Common myeloid progenitor, CD34-positive (primary cell): ENCODE data around the gene PIRT.

Source experiments
- CTCF ChIA-PET: fragments of 350-600 bp; sonication (Branson Sonifier 250); formaldehyde crosslinking; loops from one replicate; lab custom pipeline; 2021; ENCODE audit warnings: antibody characterized with exemption; lab: Charles Lee
- POLR2A ChIA-PET: fragments of 350-600 bp; sonication (Branson Sonifier 250); formaldehyde crosslinking; loops from one replicate; lab custom pipeline; 2021; ENCODE audit warnings: antibody characterized with exemption; lab: Charles Lee
- DNase-seq, 3 donors: peaks; one replicate each; pipeline versions ENCODE4 v3.0.0 to v3.0.0-alpha.2; 2013
- H3K27ac ChIP-seq, 2 experiments: 1 replicate in 1 of 2; 2 replicates in 1 of 2; pipeline ENCODE4 v1.7.0; 2013; ENCODE audit warnings: inconsistent platforms in 2 of 2, low read length in 2 of 2, mild to moderate bottlenecking in 2 of 2, low read depth in 1 of 2, moderate library complexity in 1 of 2; ENCODE audit not compliant: severe bottlenecking in 2 of 2, insufficient read depth in 1 of 2, poor library complexity in 1 of 2
- H3K27me3 ChIP-seq, 5 experiments: replicated peaks in 2 of 5; 1 replicate in 3 of 5; 2 replicates in 2 of 5; pipeline versions ENCODE4 v1.6.1 to v1.7.0; 2013; ENCODE audit warnings: low read length in 4 of 5, mild to moderate bottlenecking in 2 of 5, moderate library complexity in 2 of 5, inconsistent platforms in 1 of 5; ENCODE audit not compliant: insufficient read depth in 5 of 5, control insufficient read depth in 4 of 5
- H3K36me3 ChIP-seq, 4 experiments: 1 replicate in 2 of 4; 2 replicates in 2 of 4; pipeline versions ENCODE4 v1.6.1 to v1.7.0; 2013; ENCODE audit warnings: low read length in 3 of 4, control low read depth in 1 of 4, mild to moderate bottlenecking in 1 of 4; ENCODE audit not compliant: control insufficient read depth in 4 of 4, insufficient read depth in 4 of 4
- H3K4me1 ChIP-seq, 4 experiments: 1 replicate in 3 of 4; 2 replicates in 1 of 4; pipeline versions ENCODE4 v1.6.1 to v1.7.1; 2013; ENCODE audit warnings: low read length in 3 of 4, mild to moderate bottlenecking in 3 of 4, control low read depth in 1 of 4, inconsistent platforms in 1 of 4, moderate library complexity in 1 of 4; ENCODE audit not compliant: control insufficient read depth in 4 of 4, insufficient read depth in 4 of 4; ENCODE audit errors: control extremely low read depth in 1 of 4
- H3K4me3 ChIP-seq, 7 experiments: 1 replicate in 4 of 7; 2 replicates in 3 of 7; pipeline versions ENCODE4 v1.5.1 to v1.7.0; 2013; ENCODE audit warnings: mild to moderate bottlenecking in 7 of 7, low read length in 6 of 7, moderate library complexity in 6 of 7, inconsistent platforms in 2 of 7, low read depth in 2 of 7, control low read depth in 1 of 7; ENCODE audit not compliant: insufficient read depth in 4 of 7, control insufficient read depth in 1 of 7; ENCODE audit errors: extremely low read depth in 1 of 7
- H3K9me3 ChIP-seq, 5 experiments: 1 replicate in 4 of 5; 2 replicates in 1 of 5; pipeline versions ENCODE4 v1.6.1 to v1.7.1; 2013; ENCODE audit warnings: low read length in 4 of 5, mild to moderate bottlenecking in 2 of 5, inconsistent platforms in 1 of 5, low read depth in 1 of 5, moderate library complexity in 1 of 5; ENCODE audit not compliant: control insufficient read depth in 4 of 5, insufficient read depth in 2 of 5; ENCODE audit errors: control extremely low read depth in 1 of 5
- WGBS: methylation state at CpG from one replicate; pipeline ENCODE4 v1.1.5; 2013; ENCODE audit not compliant: insufficient coverage; 5-methylcytosine and 5-hydroxymethylcytosine counted together

Gene PIRT

GRCh38 chr17:10843811-10844210 is 5.9 kb upstream of the PIRT start:
- Histone ChIP-seq H3K4me1 (peaks cover 0 to 7% (median 3%) of the 10 kb centered on the region in 4 experiments), H3K27ac (no peak overlapping the region), H3K4me3 (no peak overlapping the region), H3K36me3 (no peaks in the 10 kb centered on the region), H3K27me3 (peaks cover 0 to 1% (median 0%) of the 10 kb centered on the region in 5 experiments), H3K9me3 (no peaks in the 10 kb centered on the region)
- no peak for DNase-seq
- CTCF ChIA-PET, result interaction anchor here (1.2 to 4.0 kb wide), 10 partner anchors 11 to 214 kb away, joined by 3 to 36 read pairs (median 8); partner anchors contain the start of gene TMEM220
- POLR2A ChIA-PET, result interaction anchor here (0.6 kb wide), 1 partner anchor 67 kb away, joined by 4 read pairs; no protein-coding TSS in a partner anchor
- 87% methylated on average over 4 of the region's 7 CpGs for WGBS

DNA sequence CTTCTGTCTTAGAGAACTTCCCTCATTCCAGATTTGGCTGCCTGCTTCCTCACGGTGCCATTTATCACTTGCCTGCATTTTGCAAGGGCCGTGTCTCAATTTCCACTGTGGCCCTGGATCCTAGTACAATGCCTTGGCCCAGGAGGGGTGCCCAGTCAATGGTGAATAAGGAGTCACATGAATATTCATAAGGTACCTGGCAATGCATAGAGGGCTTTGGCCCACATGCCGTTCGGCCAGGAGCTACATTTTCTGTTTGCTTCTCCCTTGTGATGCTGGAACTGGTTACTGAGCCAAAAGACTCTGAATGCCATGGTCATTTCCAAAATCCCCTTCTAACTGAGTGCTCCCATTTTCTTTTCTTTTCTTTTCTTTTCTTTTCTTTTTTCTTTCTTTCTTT is 4.8 kb upstream of the PIRT start:
- Histone ChIP-seq H3K36me3 (no peaks in the 10 kb centered on the region), H3K4me1 (peaks cover 0 to 7% (median 3%) of the 10 kb centered on the region in 4 experiments), H3K27me3 (peaks cover 0 to 1% (median 0%) of the 10 kb centered on the region in 5 experiments), H3K4me3 (no peak overlapping the region), H3K27ac (no peak overlapping the region), H3K9me3 (no peaks in the 10 kb centered on the region)
- DNase-seq, result no peak
- WGBS, result 87% methylated on average over 4 of the region's 4 CpGs
- CTCF ChIA-PET, result interaction anchor here (0.9 to 4.0 kb wide), 2 partner anchors 106 to 113 kb away, joined by 3 to 36 read pairs; partner anchors contain the start of gene TMEM220
- POLR2A ChIA-PET, result no interaction called here

- POLR2A ChIA-PET, result no interaction called here
- Histone ChIP-seq H3K27ac (no peak overlapping the region), H3K36me3 (no peaks in the 10 kb centered on the region), H3K27me3 (peaks cover 0 to 2% (median 0%) of the 10 kb centered on the region in 5 experiments), H3K4me1 (no peaks in the 10 kb centered on the region), H3K9me3 (no peaks in the 10 kb centered on the region), H3K4me3 (no peak overlapping the region)
- WGBS, result 91% methylated on average over 4 of the region's 5 CpGs
- no peak for DNase-seq
- CTCF ChIA-PET, result interaction anchor here (0.6 kb wide), 1 partner anchor 798 kb away, joined by 3 read pairs; no protein-coding TSS in a partner anchor
Measured at GRCh38 chr17:10838682-10839081, 795 bp upstream of the PIRT start.

DNA sequence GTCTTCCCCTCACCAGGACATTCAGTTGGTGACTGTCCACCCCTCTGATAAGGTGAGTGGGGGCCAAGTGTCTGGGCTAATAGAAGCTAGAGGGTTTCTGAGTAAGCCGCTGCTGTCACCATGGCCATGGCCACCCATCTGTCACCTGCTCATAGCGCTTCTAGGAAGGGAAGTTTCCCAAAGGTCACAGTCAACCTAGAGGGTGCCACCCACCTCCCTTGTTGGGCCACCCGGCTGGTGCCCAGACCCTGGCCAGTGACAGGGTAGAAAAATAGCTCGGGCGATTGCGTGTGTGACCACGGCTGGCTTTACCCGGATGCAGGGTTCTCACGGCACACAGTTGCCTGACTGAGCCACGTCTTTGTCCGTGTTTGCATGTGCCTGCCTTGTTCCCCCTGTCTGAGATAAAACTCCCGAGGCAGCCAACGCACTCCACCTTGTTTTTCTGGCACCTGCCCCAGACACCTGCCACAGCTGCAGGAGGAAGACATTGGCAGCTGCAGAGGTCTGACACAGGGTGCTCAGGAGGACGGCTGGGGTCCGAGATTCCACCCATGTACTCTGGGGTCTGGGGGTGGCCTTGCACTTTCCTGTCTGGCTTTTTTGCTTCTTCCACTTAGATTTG is 809 bp downstream of the PIRT start:
- no peak for DNase-seq
- no peaks in the 10 kb centered on the region for H3K4me1 ChIP-seq
- ChIA-PET POLR2A (no interaction called here), CTCF (no interaction called here)
- H3K4me3 ChIP-seq, result no peak overlapping the region
- no peaks in the 10 kb centered on the region for H3K36me3 ChIP-seq
- no peak overlapping the region for H3K27ac ChIP-seq
- WGBS, result 93% methylated on average over 14 of the region's 15 CpGs
- peaks cover 0 to 2% (median 0%) of the 10 kb centered on the region in 5 experiments for H3K27me3 ChIP-seq
- no peaks in the 10 kb centered on the region for H3K9me3 ChIP-seq

GRCh38 chr17:10836145-10836544 is 1.7 kb downstream of the PIRT start:
- H3K4me1 ChIP-seq, result no peaks in the 10 kb centered on the region
- 98% methylated on average over 4 of the region's 7 CpGs for WGBS
- DNase-seq, result no peak

DNA sequence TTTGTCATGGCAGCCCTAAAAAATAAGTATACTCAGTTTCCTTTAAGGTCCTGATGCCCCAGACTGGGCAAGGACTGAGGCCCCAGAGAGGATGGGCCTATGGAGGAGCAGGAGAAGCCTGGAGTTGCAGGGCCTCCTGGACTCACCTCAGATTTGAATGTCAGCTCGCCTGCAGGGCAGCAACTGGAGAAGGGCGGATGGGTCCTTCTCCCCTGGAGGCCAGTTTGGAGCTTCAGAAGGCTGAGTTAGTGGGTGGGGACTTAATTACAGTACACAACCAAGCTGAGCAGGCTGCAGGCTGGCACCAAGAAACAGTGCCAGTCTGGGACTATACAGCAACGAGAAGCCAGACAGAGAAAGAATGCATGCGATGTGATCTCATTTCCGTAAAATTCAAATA is 6.2 kb downstream of the PIRT start:
- H3K9me3 ChIP-seq, result no peaks in the 10 kb centered on the region
- 97% methylated on average over 5 of the region's 5 CpGs for WGBS
- CTCF ChIA-PET, result interaction anchor here (2.3 kb wide), 1 partner anchor 13 kb away, joined by 9 read pairs; no protein-coding TSS in a partner anchor
- POLR2A ChIA-PET, result no interaction called here
- DNase-seq, result no peak
- H3K4me3 ChIP-seq, result no peak overlapping the region
- H3K27ac ChIP-seq, result no peak overlapping the region
- no peaks in the 10 kb centered on the region for H3K4me1 ChIP-seq
- peaks cover 0 to 1% (median 0%) of the 10 kb centered on the region in 5 experiments for H3K27me3 ChIP-seq
- no peaks in the 10 kb centered on the region for H3K36me3 ChIP-seq

More at GRCh38 chr17:10836145-10836544, 1.7 kb downstream of the PIRT start:
- H3K4me3 ChIP-seq, result no peak overlapping the region
- no peaks in the 10 kb centered on the region for H3K9me3 ChIP-seq
- POLR2A ChIA-PET, result no interaction called here
- CTCF ChIA-PET, result interaction anchor here (1.3 kb wide), 1 partner anchor 99 kb away, joined by 4 read pairs; no protein-coding TSS in a partner anchor
- no peak overlapping the region for H3K27ac ChIP-seq
- H3K36me3 ChIP-seq, result no peaks in the 10 kb centered on the region
- H3K27me3 ChIP-seq, result peaks cover 0 to 2% (median 0%) of the 10 kb centered on the region in 5 experiments

DNA sequence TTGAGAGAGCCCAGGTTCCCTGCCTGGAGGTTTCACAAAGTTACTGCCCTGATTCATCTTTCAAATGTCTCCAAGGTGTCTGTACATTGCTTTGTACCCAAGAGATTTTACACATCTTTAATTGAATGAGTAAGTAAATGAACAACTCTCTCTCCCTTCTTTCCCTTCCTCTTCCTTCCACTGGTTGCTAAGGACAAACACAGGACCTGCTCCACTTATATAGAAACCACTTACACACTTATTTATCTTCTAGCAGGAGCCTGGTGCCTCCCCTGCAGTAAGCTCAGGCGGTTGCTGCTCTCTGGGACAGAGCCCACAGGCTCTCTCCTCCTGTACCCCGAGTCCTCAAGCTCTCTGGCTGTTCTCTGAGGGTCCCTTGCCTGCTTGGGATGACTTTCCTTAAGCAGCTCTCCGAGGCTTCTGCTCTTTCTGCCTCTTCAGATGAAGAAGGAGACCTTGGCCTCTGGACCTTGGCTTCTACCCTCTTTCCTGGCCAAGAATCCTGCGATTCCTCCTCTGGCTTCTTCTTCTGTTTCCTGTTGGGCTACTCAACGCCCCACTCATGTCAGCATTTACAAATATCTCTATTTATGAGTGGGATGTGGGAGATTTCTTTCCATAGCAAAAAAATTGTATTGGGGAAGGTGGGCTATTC is 9.9 kb downstream of the PIRT start:
- ChIA-PET POLR2A (no interaction called here), CTCF (no interaction called here)
- Histone ChIP-seq H3K27me3 (peaks cover 0 to 1% (median 0%) of the 10 kb centered on the region in 5 experiments), H3K36me3 (no peaks in the 10 kb centered on the region), H3K4me1 (no peaks in the 10 kb centered on the region), H3K9me3 (no peaks in the 10 kb centered on the region), H3K4me3 (no peak overlapping the region), H3K27ac (no peak overlapping the region)
- DNase-seq, result no peak
- WGBS, result 86% methylated on average over 3 of the region's 5 CpGs
